ENCODE results near the gene JAK1.
"Not testable (repeated sequence)": the region's sequence is repeated elsewhere in the genome, so short reads cannot be mapped to it uniquely, and the experiment has no call there.

Gene JAK1

DNA sequence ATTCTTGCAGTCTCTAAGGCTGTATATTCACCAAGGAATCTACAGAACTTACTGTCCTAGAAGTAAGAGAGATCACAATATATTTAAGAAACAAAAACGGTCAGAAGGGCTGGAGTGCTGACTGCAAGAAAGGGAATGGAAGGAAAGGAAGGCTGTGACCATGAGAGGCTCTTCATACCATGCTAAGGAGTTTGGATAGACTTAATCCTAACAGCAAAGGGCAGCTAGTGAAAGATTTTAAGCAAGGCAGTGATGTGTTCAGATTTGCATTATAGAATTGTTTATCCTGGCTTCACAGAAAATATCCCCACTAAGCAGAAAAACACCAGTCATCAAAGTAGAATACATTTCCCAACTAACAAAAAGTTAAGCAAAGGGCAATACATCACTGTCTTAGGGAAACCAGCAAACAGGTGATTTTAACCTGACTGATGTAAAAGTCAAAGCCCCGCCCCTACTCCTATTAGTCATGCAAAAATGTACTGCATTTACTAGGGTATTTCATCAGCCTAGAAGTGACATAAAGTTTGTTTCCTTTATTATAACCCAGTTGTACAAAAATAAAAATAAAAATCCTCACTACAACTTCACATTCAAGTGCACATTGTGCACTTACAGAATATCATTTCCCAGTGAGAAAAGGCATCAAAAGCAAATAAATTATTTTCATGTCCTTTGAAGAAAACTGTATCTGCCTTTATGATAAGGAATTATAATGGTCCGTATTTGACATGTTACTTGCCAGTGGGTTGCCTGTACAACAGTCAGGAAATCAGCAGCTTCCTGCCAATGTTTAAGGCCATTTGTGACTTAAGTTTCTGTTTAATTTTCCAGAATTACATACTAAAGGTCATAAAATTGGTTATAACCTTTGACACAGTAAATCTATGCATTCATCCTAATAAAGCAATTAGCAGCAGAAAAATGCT, 17.2 kb downstream of the JAK1 start:
- peak; percentile 20 for DNase-seq (ENCODE audit: low read depth)

DNA sequence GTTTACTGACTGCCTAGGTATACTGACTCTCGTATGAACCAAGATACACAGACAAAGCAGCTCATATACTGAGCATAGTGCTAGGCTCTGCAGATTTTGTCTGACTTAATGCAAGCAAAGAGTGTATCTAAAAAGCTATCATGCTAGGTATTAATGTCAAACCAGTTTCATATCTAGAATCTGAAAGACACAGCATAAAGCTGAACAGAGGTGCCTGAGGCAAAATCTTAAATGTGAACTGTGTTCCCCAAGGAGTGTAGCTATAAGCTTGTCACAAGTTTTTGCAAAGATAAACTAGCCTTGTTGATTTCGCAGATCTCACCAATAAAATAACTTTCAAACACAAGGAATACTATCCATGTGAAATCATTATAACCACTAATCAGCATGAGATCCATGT, 18.1 kb downstream of the JAK1 start:
- no peak for DNase-seq (ENCODE audit: low read depth)

DNA sequence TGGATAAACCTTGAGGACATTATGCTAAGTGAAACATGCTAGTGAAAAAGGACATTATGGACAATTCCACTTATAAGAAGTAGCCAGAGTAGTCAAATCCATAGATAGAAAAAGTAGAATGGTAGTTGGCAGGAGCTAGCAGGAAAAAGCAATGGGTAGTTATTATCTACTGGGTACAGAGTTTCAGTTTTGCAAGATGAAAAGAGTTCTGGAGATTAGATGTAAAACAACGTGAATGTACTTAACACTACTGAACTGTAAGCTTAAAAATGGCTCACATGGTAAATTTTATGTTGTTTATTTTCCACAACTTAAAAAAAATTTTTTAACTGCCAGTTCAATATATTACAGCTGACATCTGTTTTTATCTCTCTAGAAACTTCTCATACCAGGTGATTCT, 19.4 kb downstream of the JAK1 start:
- no peak for DNase-seq (ENCODE audit: low read depth)

DNA sequence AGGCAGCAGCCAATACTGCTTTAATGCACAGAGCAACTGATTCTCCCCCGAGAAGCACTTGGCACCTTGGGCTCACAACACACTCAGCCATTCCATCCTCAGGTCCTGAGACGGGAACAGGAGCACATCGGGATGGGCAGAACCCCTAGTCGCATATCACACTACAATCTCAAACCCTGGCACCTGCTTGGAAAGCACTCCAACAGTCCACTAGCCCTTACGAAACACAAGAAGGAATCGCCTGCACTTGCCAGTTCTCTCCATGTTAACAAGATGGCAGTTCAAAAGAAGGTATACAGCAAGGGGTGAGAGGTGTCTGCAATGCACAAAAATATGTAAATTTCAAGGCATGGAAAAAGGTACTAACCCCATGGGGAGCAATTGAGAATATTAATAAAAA, 21.4 kb downstream of the JAK1 start:
- DNase-seq (ENCODE audit: low read depth): no peak

DNA sequence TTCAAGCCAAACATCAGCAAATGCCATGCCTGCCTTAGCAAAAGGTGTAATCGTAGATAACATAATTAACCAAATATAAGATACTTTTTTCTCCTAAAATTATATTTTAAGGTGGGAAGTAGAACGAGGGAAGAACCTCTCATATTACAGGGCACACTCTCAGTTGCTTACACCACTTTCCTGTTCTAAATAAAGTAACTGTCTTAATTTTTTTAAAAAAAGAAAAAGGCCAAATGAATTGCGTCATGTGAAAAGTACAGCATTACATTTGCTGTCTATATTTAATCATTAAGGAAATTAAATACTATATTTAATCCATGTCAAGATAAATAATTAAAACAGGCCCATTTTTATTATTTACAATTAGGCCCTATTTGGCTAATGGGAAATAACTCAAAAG, 23.7 kb downstream of the JAK1 start:
- no peak for DNase-seq (ENCODE audit: low read depth)

DNA sequence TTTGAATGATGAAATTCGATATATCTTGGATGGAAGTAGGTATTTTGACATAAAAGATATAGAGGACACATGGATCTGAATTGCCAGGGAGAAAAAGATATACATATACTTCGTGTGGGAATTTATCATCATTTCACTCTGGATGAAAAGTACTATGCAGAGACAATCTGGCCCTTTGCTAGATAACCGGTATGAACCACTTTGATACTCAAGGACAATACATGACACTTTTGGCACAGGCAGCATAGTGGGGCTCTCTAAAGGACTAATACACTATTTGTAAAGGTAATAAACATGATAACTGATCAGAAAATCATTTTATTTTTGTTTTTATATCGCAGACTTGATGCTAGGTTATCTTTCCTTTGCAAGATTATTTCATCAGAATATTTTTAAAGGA, 24.2 kb downstream of the JAK1 start:
- no peak for DNase-seq (ENCODE audit: low read depth)

DNA sequence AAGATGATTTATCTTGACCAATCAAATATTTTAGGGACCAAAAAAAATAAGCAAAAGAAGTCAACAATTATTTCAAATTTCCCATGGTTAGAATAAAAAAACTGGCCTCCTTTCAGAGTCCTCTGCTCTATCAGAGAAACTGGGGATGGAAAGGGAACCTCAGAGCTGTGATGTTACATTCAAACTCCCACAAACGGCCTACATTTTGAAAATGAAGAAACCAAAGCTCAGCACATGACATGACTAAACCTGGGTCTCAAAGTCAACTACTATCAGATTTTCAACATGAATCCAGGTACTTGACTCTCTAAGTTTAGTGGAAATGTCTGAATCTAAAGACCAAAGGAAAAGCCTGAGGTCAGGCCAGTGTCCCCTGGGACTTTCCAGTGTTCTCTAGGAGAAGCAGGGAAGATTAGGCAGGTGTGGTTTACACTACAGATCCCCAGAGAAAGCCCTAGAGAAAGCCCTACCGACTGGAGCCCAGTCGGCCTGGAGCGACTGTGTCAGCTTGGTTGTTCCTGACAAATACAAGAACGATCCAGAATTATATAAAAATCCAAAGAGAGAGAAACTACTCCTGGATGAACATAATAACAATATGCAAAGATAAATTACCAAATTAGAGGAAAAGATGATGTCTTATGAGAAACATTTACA, 24.8 kb downstream of the JAK1 start:
- DNase-seq (ENCODE audit: low read depth): no peak

DNA sequence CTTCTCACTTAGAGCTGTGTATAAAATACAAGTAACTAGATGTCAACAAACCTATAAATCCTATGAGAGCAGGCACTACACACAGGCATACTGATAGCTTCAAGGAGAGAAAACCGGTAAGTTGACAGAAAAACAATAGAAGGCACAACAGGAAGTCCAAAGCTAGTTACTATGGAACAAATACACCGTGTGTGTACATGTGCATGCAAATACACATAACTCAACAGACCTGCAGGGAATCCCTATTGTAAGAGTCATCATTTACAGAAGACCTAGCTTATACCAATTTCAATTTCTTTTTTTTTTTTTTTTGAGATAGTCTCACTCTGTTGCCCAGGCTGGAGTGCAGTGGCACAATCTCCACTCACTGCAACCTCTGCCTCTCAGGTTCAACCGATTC, 26.3 kb downstream of the JAK1 start:
- DNase-seq (ENCODE audit: low read depth): no peak

DNA sequence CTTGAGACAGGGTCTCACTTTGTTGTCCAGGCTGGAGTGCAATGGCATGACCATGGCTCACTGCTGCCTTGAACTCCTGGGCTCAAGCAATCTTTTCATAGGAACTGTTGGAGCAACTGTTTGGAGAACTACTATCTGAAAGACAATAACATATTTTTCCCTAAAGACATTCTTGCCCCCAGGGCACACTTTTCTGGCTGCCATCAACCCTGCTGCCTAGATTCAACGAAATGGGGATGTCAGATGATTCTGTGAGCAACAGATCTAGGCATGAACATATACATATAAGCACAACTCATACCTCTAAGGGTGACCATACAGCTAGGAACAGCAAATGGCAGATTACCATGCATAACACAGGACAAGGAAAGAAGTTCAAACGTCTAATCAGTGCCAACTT, 27.4 kb downstream of the JAK1 start:
- no peak for DNase-seq (ENCODE audit: low read depth)

DNA sequence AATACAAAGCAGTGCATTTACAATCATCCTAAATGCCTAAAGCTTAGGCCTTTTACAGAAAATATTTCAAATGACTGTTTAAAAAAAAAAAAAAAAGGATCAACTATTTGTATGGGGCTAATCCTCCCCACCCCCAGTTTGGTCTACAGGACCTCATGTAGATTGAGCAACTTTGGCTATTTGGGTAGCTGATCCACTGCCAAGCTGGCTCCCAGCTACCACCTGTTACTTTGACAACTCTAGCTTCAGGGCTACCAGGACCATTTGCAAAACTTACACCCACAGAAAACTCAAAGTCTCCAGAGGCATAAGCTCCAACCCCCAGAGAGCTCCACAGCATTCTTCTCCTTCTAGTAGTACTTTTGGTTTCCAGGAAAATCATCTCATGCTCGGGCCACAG, 29.4 kb downstream of the JAK1 start:
- no peak for DNase-seq (ENCODE audit: low read depth)

DNA sequence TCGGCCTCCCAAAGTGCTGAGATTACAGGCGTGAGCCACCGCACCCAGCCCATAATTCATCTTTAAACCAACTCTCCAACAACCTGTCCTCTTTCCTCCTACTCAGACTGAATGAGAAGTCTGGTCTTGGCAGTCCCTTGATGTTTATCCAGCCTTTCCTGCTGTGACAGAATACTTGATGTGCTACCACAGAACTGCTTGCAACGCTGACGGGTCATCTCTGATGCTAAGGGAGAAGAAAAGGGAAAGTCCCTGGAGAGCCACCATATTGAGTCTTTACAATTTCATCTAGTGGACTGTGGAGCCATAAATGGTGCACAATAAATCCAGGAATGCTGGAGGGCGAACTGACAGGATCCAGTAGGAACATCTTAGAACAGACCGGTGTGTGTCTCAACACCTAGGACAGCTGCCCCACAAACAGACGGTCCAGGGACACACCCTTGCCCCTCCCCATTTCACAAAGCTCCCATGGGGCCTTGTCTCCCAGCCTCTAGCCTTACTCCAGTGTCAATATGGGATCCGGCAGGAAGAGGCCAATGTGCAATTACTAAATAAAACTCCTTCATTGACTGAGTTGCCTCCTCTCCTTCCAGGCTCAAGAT, 30.7 kb downstream of the JAK1 start:
- no peak for DNase-seq (ENCODE audit: low read depth)

DNA sequence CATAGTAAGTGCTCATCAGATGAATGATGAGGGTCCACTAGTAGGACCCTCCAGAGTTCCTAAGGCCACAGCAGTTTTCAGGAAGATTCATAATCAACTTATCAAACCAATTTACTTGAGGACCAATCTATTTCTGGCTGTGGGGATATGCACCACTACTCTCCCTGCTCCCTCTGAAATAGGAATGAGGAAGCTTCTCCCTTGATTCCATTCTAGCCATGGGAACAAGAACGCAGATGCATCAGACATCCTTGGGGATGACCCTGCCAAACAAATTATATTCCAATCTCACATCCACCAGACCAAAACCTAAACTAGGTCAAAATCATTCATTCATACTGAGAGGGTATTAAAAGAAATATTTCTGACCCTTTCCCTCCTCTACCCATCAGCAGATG, 31.5 kb downstream of the JAK1 start:
- DNase-seq (ENCODE audit: low read depth): no peak

DNA sequence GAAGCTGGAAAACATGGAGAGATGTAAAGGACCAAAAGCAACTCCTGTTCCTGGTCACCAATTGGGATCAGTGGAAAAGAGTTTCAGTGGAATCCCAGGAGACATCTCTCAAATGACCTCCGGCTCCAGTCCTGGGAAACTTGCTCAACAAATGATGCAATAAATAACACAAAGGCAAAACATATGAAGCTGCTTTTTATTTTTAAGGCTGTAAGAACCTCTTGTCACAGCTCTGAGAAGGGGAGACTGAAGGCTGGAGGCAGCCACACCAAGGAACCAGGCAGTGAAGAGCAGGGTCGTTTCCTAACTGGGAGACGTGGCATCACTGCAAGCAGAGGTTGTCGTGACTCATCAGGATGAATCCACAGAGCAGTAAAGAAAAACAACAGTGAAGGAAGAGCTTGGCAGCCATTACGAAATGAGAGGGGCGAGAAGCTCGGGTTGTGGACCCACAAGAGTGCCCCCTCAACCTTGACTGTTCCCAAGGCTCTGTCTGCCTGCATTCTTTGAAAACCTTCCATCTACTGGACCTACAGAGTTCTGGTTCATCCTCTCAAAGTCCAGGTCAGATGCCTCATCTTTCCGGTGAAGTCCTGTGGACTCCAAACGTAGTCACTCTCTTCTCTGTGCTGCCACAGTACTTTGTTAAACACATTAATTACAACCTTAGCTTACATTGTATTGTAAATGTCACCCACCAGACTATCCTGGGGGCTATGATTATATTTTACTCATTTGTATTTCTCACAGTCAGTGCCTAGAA, 32.1 kb downstream of the JAK1 start:
- DNase-seq (ENCODE audit: low read depth): no peak

DNA sequence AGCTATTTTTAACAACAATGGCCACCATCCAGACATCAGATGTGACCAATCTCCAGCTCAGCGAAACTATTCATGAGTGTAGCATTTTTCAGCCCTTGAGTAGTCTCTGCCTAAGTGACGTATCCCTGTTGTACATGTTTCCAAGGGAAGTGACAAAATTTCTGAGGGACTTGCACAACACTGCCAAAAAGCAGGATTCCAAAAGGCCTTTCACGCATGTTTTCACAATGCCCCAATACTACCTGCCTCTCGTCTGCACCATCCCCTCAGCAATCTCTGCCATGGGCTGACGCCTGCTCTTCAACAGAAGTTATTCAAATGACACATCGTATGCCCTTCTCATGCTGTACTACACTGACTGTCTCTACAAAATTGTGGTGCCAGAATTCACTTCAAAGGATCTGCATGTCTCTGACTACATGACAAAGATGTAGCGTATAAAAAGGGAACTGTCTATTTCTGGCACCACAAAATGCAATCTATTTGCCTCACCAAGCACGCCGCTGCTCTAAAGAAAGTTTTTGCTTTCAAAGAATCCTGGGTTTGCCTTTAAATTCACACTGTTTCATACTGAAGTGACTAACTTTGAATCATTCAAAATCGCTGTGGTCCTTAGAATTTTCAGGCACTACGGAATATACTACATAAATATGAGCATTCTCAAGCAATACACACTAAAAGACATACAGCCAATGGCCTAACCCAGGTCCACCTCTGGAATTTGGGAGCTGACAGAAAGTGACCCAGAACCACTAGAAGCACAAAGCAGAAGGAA, 32.9 kb downstream of the JAK1 start:
- DNase-seq (ENCODE audit: low read depth): no peak

DNA sequence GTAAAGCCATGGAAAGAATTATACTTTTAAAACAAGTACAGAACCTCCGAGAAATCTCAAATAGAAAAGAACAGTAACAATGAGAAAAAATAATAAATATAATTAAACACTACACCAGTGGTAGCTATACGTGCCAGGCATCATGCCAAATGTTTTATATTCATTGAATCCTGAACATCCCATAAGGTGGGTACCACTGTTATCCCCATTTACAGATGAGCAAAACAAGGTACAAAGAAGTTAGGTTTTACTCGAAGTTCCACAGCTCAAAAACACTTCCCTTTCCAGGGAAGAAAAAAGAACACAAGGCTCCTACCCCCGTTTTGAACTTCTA, 33.4 kb downstream of the JAK1 start:
- DNase-seq (ENCODE audit: low read depth): no peak

DNA sequence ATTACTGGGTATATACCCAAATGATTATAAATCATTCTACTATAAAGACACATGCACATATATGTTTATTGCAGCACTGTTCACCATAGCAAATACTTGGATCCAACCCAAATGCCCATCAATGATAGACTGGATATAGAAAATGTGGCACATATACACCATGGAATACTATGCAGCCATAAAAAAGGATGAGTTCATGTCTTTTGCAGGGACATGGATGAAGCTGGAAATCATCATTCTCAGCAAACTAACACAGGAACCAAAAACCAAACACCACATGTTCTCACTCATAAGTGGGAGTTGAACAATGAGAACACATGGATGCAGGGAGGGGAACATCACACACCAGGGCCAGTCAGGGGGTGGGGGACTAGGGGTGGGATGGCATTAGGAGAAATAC, 35.7 kb downstream of the JAK1 start:
- DNase-seq (ENCODE audit: low read depth): not testable (repeated sequence)

DNA sequence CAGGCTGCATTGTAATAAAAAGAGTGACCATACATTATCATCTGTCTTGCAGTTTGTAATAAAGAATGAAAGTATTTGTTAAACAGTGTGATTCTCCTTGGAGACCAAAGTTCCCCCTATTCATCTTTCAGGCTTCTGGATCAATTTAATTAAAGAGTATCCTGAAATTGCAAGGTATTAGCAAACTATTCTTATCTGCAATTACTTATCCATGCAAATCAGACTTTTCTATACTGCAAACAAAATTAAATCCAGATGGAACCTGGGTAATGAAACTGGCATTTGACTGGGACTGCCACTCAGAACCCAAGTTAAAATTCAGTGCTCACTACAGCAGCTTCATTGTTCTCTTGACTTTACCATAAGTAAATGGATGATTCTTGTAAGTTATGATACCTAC, 37.1 kb downstream of the JAK1 start:
- no peak for DNase-seq (ENCODE audit: low read depth)

DNA sequence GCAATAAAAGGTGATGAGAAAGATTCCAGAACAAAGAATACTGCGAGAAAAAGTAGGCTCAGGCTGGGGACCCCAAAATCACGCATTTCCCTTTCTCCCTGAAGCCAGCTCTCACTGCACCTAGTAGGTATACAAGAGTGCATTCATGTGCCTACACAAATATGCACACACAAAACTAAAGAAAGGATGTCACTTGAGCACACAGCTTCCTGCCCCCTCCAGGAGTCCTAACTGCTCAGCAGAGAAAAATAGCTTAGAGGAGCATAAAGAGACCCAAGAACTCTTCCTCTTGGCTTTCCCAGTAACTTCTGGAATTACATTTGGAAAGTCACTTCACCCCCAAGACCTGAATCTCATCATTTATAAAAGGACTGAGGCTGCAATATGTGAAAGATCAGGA, 38.0 kb downstream of the JAK1 start:
- DNase-seq (ENCODE audit: low read depth): no peak

DNA sequence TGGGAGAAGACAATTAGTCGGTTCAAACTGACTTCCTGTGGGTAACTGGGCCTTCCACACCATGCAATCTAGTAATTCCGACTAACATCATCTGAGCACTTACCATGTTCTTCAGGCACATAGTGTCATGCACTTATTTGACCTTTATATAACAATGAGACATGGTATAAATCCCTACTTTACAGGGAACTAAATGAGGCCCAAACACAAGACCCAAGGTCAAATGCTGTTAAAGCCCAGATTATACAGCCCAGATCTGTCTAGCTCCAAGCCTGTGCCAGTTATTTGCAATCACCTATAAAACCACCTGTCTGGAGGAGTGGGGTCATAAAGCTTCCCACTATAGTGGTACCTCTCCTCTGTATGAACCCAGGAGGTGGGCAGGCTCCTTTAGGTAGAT, 40.8 kb downstream of the JAK1 start:
- DNase-seq (ENCODE audit: low read depth): no peak

DNA sequence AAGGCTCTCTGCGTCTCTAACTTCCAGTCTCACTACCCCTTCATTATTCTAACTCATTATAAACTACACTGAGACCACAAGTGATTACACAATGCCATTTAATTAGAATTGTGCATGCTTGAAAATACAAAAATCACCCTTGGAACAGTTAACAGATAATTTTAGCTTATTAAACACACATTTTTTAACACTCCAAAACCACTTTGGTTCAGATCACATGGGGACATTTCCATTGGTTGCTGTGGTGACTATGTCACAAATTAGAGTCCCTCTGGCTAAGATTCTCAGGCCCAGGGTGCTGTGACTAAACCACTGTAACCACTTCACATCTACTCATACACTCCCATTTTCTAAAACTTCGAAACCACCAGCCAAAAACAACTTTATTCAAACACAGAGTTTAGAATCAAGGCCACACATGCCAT, 43.0 kb downstream of the JAK1 start:
- no peak for DNase-seq (ENCODE audit: low read depth)

DNA sequence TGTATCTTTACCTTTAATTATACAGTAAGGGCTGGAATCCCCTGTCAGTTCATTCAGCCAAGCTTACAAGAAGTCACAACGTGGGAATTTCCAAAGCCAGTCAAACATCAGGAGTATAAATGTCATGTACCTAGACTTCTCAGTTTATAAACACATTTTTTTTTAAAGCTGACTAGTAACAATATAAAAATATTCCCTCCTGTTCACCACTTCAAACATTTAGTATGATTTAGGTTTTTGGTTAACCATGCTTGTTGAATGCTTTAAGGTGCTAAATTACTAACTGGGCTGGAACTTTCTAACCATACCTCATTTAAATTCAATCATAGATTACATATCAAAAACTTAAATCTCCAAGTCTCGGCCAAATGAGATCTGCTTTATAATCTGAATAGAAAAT, 44.0 kb downstream of the JAK1 start:
- no peak for DNase-seq (ENCODE audit: low read depth)

DNA sequence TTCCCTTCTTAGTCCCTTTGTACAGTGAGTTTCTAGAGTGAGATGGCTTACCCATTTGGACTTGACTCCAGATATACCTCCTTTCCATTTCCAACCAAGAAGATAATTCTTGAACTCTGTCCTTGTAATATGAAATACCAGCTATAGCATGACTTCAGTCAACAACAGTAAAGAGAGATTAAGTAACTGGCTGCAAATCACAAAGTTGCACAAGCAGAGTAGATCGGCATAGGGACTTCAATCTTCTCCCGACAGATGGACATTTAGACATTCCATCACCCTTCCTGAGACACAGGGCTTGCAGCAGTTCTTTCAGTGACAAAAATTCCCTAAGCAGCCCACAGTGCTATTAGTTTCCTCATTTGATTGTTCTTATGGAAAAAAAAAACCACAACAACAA, 44.6 kb downstream of the JAK1 start:
- no peak for DNase-seq (ENCODE audit: low read depth)

Measured in activated gamma-delta T cell treated with anti-CD3 and anti-CD28 coated beads, Interleukin-2, amount 50 U/mL, for 16 hours (primary cell).